Ascending aorta (tissue), 2 donors: Measurements from ENCODE around the gene DPRX. TPM values are rescaled to one million over a fixed set of nuclear protein-coding genes. Genes with fewer than 3 reads are reported as not detected.

ENCODE experiments used
- DNase-seq, 2 donors: peaks; one replicate each; pipeline ENCODE4 v3.0.0-alpha.2; 2019; ENCODE audit warnings: low spot score in 2 of 2
- H3K27ac ChIP-seq, 2 donors: fragments of 200-600 bp; sonication (generic); one replicate each; pipeline ENCODE4 v1.5.1; 2016 to 2017; ENCODE audit warnings: mild to moderate bottlenecking in 1 of 2
- H3K27me3 ChIP-seq: fragments of 200-600 bp; sonication (generic); one replicate; pipeline ENCODE4 v1.5.1; 2017
- H3K36me3 ChIP-seq, 2 donors: fragments of 200-600 bp; sonication (generic); one replicate each; pipeline ENCODE4 v1.5.1; 2016
- H3K4me1 ChIP-seq, 2 donors: fragments of 200-600 bp; sonication (generic); one replicate each; pipeline ENCODE4 v1.5.1; 2016 to 2017; ENCODE audit warnings: mild to moderate bottlenecking in 1 of 2
- H3K4me3 ChIP-seq, 2 donors: fragments of 200-600 bp; sonication (generic); one replicate each; pipeline ENCODE4 v1.5.1; 2016 to 2017; ENCODE audit warnings: mild to moderate bottlenecking in 1 of 2
- H3K9me3 ChIP-seq, 2 donors: fragments of 200-600 bp; sonication (generic); one replicate each; pipeline ENCODE4 v1.5.1; 2016
- CTCF ChIP-seq, 3 experiments: fragments of 200-600 bp in 2 of 3; fragments of 450-650 bp in 1 of 3; sonication (generic) in 2 of 3; IDR thresholded peaks; one replicate each; pipeline ENCODE4 v1.5.1; 2016 to 2019; ENCODE audit warnings: antibody characterized with exemption in 3 of 3, mild to moderate bottlenecking in 1 of 3, moderate library complexity in 1 of 3
- intact Hi-C: fragments of 100-400 bp; cut with DNase I; formaldehyde crosslinking; loops from one replicate; pipeline ENCODE4 v1.15.1; 2023
- total RNA-seq: library from RNA; depleted of rRNA; stranded (reverse); fragments of >200 nt; gene quantifications from one replicate; pipeline ENCODE4 v1.1.0, GENCODE V29; 2016

Gene DPRX
- total RNA-seq, 1 donor from 2014 or later = not detected

GRCh38 chr19:53596056-53596455, 35.7 kb upstream of the DPRX start:
- Histone ChIP-seq H3K4me1 (no peaks in the 10 kb centered on the region), H3K27me3 (no peaks in the 10 kb centered on the region), H3K27ac (no peak overlapping the region), H3K9me3 (no peaks in the 10 kb centered on the region), H3K4me3 (no peak overlapping the region), H3K36me3 (no peaks in the 10 kb centered on the region)
- no peak for TF ChIP-seq CTCF (IDR thresholded peaks at IDR 0.05)
- intact Hi-C loops = no loop called here
- no peak for DNase-seq

GRCh38 chr19:53597023-53597422, 34.8 kb upstream of the DPRX start:
- intact Hi-C loops = no loop called here
- Histone ChIP-seq H3K9me3 (no peaks in the 10 kb centered on the region), H3K36me3 (no peaks in the 10 kb centered on the region), H3K27ac (no peak overlapping the region), H3K4me1 (no peaks in the 10 kb centered on the region), H3K27me3 (no peaks in the 10 kb centered on the region), H3K4me3 (no peak overlapping the region)
- TF ChIP-seq CTCF (IDR thresholded peaks at IDR 0.05) = no peak
- no peak for DNase-seq

GRCh38 chr19:53598361-53598760, 33.4 kb upstream of the DPRX start:
- H3K9me3 ChIP-seq = no peaks in the 10 kb centered on the region
- no peak for TF ChIP-seq CTCF (IDR thresholded peaks at IDR 0.05)
- DNase-seq = no peak
- intact Hi-C loops = no loop called here
- no peaks in the 10 kb centered on the region for H3K27me3 ChIP-seq
- H3K4me3 ChIP-seq = no peak overlapping the region
- H3K27ac ChIP-seq = no peak overlapping the region
- H3K4me1 ChIP-seq = no peaks in the 10 kb centered on the region
- no peaks in the 10 kb centered on the region for H3K36me3 ChIP-seq

GRCh38 chr19:53600217-53600616, 31.6 kb upstream of the DPRX start:
- no peaks in the 10 kb centered on the region for H3K27me3 ChIP-seq
- H3K27ac ChIP-seq = no peak overlapping the region
- H3K36me3 ChIP-seq = no peaks in the 10 kb centered on the region
- no peak overlapping the region for H3K4me3 ChIP-seq
- no peaks in the 10 kb centered on the region for H3K9me3 ChIP-seq
- DNase-seq = no peak
- no peaks in the 10 kb centered on the region for H3K4me1 ChIP-seq
- intact Hi-C loops = no loop called here
- no peak for TF ChIP-seq CTCF (IDR thresholded peaks at IDR 0.05)

GRCh38 chr19:53606031-53606430, 25.8 kb upstream of the DPRX start:
- Histone ChIP-seq H3K36me3 (no peaks in the 10 kb centered on the region), H3K4me3 (no peak overlapping the region), H3K27me3 (no peaks in the 10 kb centered on the region), H3K4me1 (no peaks in the 10 kb centered on the region), H3K9me3 (no peaks in the 10 kb centered on the region), H3K27ac (no peak overlapping the region)
- intact Hi-C loops = no loop called here
- no peak for TF ChIP-seq CTCF (IDR thresholded peaks at IDR 0.05)
- no peak for DNase-seq

- Histone ChIP-seq H3K36me3 (no peaks in the 10 kb centered on the region), H3K4me1 (no peaks in the 10 kb centered on the region), H3K27ac (no peak overlapping the region), H3K4me3 (no peak overlapping the region), H3K9me3 (no peaks in the 10 kb centered on the region), H3K27me3 (no peaks in the 10 kb centered on the region)
- no peak for DNase-seq
- TF ChIP-seq CTCF (IDR thresholded peaks at IDR 0.05) = no peak
- intact Hi-C loops = no loop called here
Measured at GRCh38 chr19:53608381-53608780, 23.4 kb upstream of the DPRX start.
